GM23338 (cell line): ENCODE measurements around the gene LDLRAD3. TPM values are rescaled to one million over a fixed set of nuclear protein-coding genes. Genes with fewer than 3 reads are reported as not detected.

ENCODE experiments used
- ATAC-seq: fragments of 200-7000 bp; cut with Tn5 transposase; 3 replicates; pipeline ENCODE4 v1.9.1; 2020
- DNase-seq: peaks from one replicate; pipeline ENCODE4 v3.0.0-alpha.2; 2015; ENCODE audit warnings: low spot score
- H2AFZ ChIP-seq: fragments of 200-600 bp; sonication (generic); 2 replicates; pipeline ENCODE4 v1.8.0; 2016; ENCODE audit warnings: antibody characterized with exemption, mild to moderate bottlenecking, moderate library complexity
- H3F3A ChIP-seq: fragments of 200-600 bp; sonication (generic); replicated peaks from 2 replicates; pipeline ENCODE4 v1.8.0; 2017; ENCODE audit warnings: antibody characterized with exemption, mixed run types, low read depth
- H3K27ac ChIP-seq: fragments of 200-600 bp; sonication (generic); 2 replicates; pipeline ENCODE4 v1.6.1; 2016; ENCODE audit warnings: low read depth
- H3K27me3 ChIP-seq: fragments of 200-600 bp; sonication (generic); 2 replicates; pipeline ENCODE4 v1.8.0; 2016; ENCODE audit warnings: mild to moderate bottlenecking, mixed run types, moderate library complexity; ENCODE audit not compliant: insufficient read depth
- H3K36me3 ChIP-seq: fragments of 200-600 bp; sonication (generic); 2 replicates; pipeline ENCODE4 v1.8.0; 2016; ENCODE audit warnings: mild to moderate bottlenecking; ENCODE audit not compliant: insufficient read depth
- H3K4me1 ChIP-seq: fragments of 200-600 bp; sonication (generic); 2 replicates; pipeline ENCODE4 v1.8.0; 2016; ENCODE audit warnings: mild to moderate bottlenecking, moderate library complexity; ENCODE audit not compliant: insufficient read depth
- H3K4me2 ChIP-seq: fragments of 200-600 bp; sonication (generic); 2 replicates; pipeline ENCODE4 v1.7.1; 2017; ENCODE audit warnings: mixed run types
- H3K4me3 ChIP-seq: fragments of 200-600 bp; sonication (generic); 2 replicates; pipeline ENCODE4 v1.6.1; 2016; ENCODE audit warnings: mixed run types
- H3K79me2 ChIP-seq: fragments of 200-600 bp; sonication (generic); replicated peaks from 2 replicates; pipeline ENCODE4 v1.8.0; 2017; ENCODE audit warnings: mild to moderate bottlenecking; ENCODE audit not compliant: insufficient read depth
- H3K9me2 ChIP-seq: fragments of 200-600 bp; sonication (generic); 2 replicates; pipeline ENCODE4 v1.8.0; 2017; ENCODE audit not compliant: insufficient read depth
- H4K20me1 ChIP-seq: fragments of 200-600 bp; sonication (generic); replicated peaks from 2 replicates; pipeline ENCODE4 v1.8.0; 2017; ENCODE audit warnings: mild to moderate bottlenecking; ENCODE audit not compliant: insufficient read depth
- H3K27ac Mint-ChIP-seq: 2 replicates; pipeline ENCODE4 v1.8.0; 2020; ENCODE audit warnings: inconsistent platforms, mild to moderate bottlenecking, moderate library complexity, mixed read lengths
- H3K27me3 Mint-ChIP-seq: 3 replicates; pipeline ENCODE4 v1.8.0; 2022; ENCODE audit warnings: low read depth, mild to moderate bottlenecking, moderate library complexity, mixed read lengths, inconsistent platforms; ENCODE audit not compliant: insufficient read depth, poor library complexity
- H3K36me3 Mint-ChIP-seq: 3 replicates; pipeline ENCODE4 v1.8.0; 2021; ENCODE audit warnings: low read depth, mild to moderate bottlenecking, inconsistent platforms, moderate library complexity, mixed read lengths
- H3K4me1 Mint-ChIP-seq: 3 replicates; pipeline ENCODE4 v1.8.0; 2020; ENCODE audit warnings: mild to moderate bottlenecking, inconsistent platforms, mixed read lengths
- H3K4me3 Mint-ChIP-seq: 3 replicates; pipeline ENCODE4 v1.8.0; 2021; ENCODE audit warnings: moderate library complexity, mild to moderate bottlenecking, inconsistent platforms, mixed read lengths
- H3K9me3 Mint-ChIP-seq: 3 replicates; pipeline ENCODE4 v1.8.0; 2020; ENCODE audit warnings: moderate library complexity, mild to moderate bottlenecking, inconsistent platforms, mixed read lengths
- CREB1 ChIP-seq: fragments of 250-450 bp; sonication (Bioruptor Pico); IDR thresholded peaks from 2 replicates; pipeline ENCODE4 v1.5.0; 2020; ENCODE audit warnings: low read depth, mild to moderate bottlenecking, moderate library complexity
- CTCF ChIP-seq, 2 experiments: fragments of 200-600 bp in 1 of 2; sonication (generic) in 1 of 2; conservative IDR thresholded peaks; 2 replicates each; pipeline versions ENCODE4 v1.5.1 to v1.6.1; 2016 to 2017; ENCODE audit warnings: antibody characterized with exemption in 2 of 2, low read depth in 2 of 2, mild to moderate bottlenecking in 2 of 2, moderate library complexity in 1 of 2
- EZH2 ChIP-seq: fragments of 200-600 bp; sonication (generic); IDR thresholded peaks from one replicate; pipeline ENCODE4 v1.8.0; 2017; ENCODE audit warnings: antibody characterized with exemption, mild to moderate bottlenecking, low read depth; ENCODE audit not compliant: unreplicated experiment
- EZH2phosphoT487 ChIP-seq: fragments of 200-600 bp; sonication (generic); IDR thresholded peaks from one replicate; pipeline ENCODE4 v1.8.1; 2018; ENCODE audit warnings: antibody characterized with exemption; ENCODE audit not compliant: unreplicated experiment
- JUNB ChIP-seq: IDR thresholded peaks from one replicate; pipeline ENCODE4 v1.6.1; 2016; ENCODE audit warnings: antibody characterized with exemption; ENCODE audit not compliant: unreplicated experiment
- NANOG ChIP-seq: IDR thresholded peaks from 2 replicates; pipeline ENCODE4 v1.6.1; 2016; ENCODE audit warnings: antibody characterized with exemption, borderline replicate concordance
- POLR2AphosphoS5 ChIP-seq: IDR thresholded peaks from 2 replicates; pipeline ENCODE4 v1.6.1; 2016; ENCODE audit warnings: antibody characterized with exemption, low read depth
- REST ChIP-seq: IDR thresholded peaks from one replicate; pipeline ENCODE4 v1.6.1; 2018; ENCODE audit warnings: antibody characterized with exemption; ENCODE audit not compliant: unreplicated experiment
- STAT1 ChIP-seq: IDR thresholded peaks from one replicate; pipeline ENCODE4 v1.6.1; 2016; ENCODE audit warnings: antibody characterized with exemption; ENCODE audit not compliant: unreplicated experiment
- ZNF114 ChIP-seq: fragments of 250-450 bp; sonication (Bioruptor Pico); IDR thresholded peaks from 2 replicates; pipeline ENCODE4 v1.5.0; 2020; ENCODE audit warnings: mild to moderate bottlenecking, moderate library complexity
- ZNF331 ChIP-seq: fragments of 250-450 bp; sonication (Bioruptor Pico); IDR thresholded peaks from 2 replicates; pipeline ENCODE4 v1.5.0; 2020; ENCODE audit warnings: low read depth, mild to moderate bottlenecking, moderate library complexity
- ZNF462 ChIP-seq: fragments of 250-450 bp; sonication (Bioruptor Pico); IDR thresholded peaks from 2 replicates; pipeline ENCODE4 v1.5.0; 2020; ENCODE audit warnings: mild to moderate bottlenecking, moderate library complexity
- polyA plus RNA-seq: library from polyadenylated mRNA; unstranded; fragments of >200 nt; fragmentation: Nextera tagmentation; extraction: Ambion mirVana; gene quantifications from 2 replicates; pipeline ENCODE4 v1.2.1, GENCODE V29; 2016
- total RNA-seq: library from RNA; depleted of rRNA; stranded (reverse); fragments of >200 nt; shearing (Covaris generic); gene quantifications from 2 replicates; pipeline ENCODE4 v1.2.3, GENCODE V29; 2014

LDLRAD3 gene
- total and polyA plus RNA-seq, 2 experiments from 2014 or later, result 8.5 to 19.4 TPM

- Histone ChIP-seq H3K4me3 (no peak overlapping the region), H2AFZ (peak overlapping the region; percentile 11; the same call in 1 of the 2 replicates), H3K79me2 (no peaks in the 10 kb centered on the region), H3K27ac (no peak overlapping the region), H3K9me2 (peaks cover 9% of the 10 kb centered on the region; the same call in 1 of the 2 replicates), H3K4me2 (no peak overlapping the region), H3K36me3 (no peaks in the 10 kb centered on the region), H3K27me3 (no peaks in the 10 kb centered on the region), H4K20me1 (no peaks in the 10 kb centered on the region), H3F3A (no peaks in the 10 kb centered on the region), H3K4me1 (no peaks in the 10 kb centered on the region; the same call in 1 of the 2 replicates)
- TF ChIP-seq EZH2phosphoT487 (no peak), ZNF114 (CRISPR knock-in tag) (no peak), STAT1 (no peak), ZNF331 (CRISPR knock-in tag) (no peak), REST (no peak), CREB1 (no peak), ZNF462 (CRISPR knock-in tag) (no peak), EZH2 (no peak), NANOG (no peak), POLR2AphosphoS5 (no peak), JUNB (no peak), CTCF (conservative IDR thresholded peaks at IDR 0.05; ENCODE audit: low read depth in 2 of 2) (no peak)
- H3K9me3 Mint-ChIP-seq, result no peaks in the 10 kb centered on the region
- no peak overlapping the region for H3K4me3 Mint-ChIP-seq
- no peak overlapping the region for H3K27ac Mint-ChIP-seq
- peaks cover 16% of the 10 kb centered on the region for H3K4me1 Mint-ChIP-seq
- peaks cover 2% of the 10 kb centered on the region for H3K27me3 Mint-ChIP-seq
- ATAC-seq (peak; percentile 65), DNase-seq (peak; percentile 14)
- no peaks in the 10 kb centered on the region for H3K36me3 Mint-ChIP-seq
Observed at GRCh38 chr11:35919244-35919643, 24.6 kb upstream of the LDLRAD3 start.
